Measurements from ENCODE around the gene COASY. TPM values are rescaled to one million over a fixed set of nuclear protein-coding genes. Genes with fewer than 3 reads are reported as not detected.
"Not testable (repeated sequence)": the region's sequence is repeated elsewhere in the genome, so short reads cannot be mapped to it uniquely, and the experiment has no call there.

The COASY gene
- total RNA-seq, 2 donors from 2014 or later: 52.6 to 80.5 TPM

DNA sequence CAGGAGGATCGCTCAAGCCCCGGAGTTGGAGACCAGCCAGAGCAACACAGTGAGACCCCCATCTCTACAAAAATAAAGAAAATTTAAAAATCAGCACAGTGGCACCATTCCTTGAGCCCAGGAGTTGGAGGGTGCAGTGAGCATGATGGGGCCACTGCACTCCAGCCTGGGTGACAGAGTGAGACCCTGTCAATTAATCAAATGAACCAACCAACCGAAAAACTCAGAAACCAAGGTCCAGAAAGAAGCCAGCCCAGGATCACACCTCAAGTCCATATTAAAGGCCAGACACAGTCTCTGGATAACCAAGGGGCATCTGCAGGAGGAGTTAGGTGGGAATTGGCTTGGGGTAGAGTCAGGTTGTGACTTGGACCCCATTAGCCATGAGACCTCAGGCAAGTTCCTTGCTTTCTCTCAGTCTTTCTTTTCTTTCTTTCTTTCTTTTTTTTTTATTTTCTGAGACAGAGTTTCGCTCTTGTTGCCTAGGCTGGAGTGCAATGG lies 6.8 kb upstream of the COASY start:
- Histone ChIP-seq H3K4me3 (peak overlapping the region; percentile 62 to 82), H3K27ac (peak overlapping the region; percentile 80 to 84), H3K27me3 (replicated peaks; ENCODE audit: insufficient read depth) (no peaks in the 10 kb centered on the region), H3K4me1 (replicated peaks) (peaks cover 5% of the 10 kb centered on the region), H3K9me3 (no peaks in the 10 kb centered on the region), H3K36me3 (no peaks in the 10 kb centered on the region)
- WGBS: 26% methylated on average over 4 of the region's 4 CpGs
- TF ChIP-seq POLR2A (IDR thresholded peaks at IDR 0.05) (no peak), POLR2AphosphoS5 (IDR thresholded peaks at IDR 0.05) (no peak)
- TF ChIP-seq, protein P1, sequence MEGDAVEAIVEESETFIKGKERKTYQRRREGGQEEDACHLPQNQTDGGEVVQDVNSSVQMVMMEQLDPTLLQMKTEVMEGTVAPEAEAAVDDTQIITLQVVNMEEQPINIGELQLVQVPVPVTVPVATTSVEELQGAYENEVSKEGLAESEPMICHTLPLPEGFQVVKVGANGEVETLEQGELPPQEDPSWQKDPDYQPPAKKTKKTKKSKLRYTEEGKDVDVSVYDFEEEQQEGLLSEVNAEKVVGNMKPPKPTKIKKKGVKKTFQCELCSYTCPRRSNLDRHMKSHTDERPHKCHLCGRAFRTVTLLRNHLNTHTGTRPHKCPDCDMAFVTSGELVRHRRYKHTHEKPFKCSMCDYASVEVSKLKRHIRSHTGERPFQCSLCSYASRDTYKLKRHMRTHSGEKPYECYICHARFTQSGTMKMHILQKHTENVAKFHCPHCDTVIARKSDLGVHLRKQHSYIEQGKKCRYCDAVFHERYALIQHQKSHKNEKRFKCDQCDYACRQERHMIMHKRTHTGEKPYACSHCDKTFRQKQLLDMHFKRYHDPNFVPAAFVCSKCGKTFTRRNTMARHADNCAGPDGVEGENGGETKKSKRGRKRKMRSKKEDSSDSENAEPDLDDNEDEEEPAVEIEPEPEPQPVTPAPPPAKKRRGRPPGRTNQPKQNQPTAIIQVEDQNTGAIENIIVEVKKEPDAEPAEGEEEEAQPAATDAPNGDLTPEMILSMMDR (IDR thresholded peaks at IDR 0.05): no peak
- no peak for DNase-seq (ENCODE audit: low spot score)
- intact Hi-C loops (cut with DNase I): no loop called here

DNA sequence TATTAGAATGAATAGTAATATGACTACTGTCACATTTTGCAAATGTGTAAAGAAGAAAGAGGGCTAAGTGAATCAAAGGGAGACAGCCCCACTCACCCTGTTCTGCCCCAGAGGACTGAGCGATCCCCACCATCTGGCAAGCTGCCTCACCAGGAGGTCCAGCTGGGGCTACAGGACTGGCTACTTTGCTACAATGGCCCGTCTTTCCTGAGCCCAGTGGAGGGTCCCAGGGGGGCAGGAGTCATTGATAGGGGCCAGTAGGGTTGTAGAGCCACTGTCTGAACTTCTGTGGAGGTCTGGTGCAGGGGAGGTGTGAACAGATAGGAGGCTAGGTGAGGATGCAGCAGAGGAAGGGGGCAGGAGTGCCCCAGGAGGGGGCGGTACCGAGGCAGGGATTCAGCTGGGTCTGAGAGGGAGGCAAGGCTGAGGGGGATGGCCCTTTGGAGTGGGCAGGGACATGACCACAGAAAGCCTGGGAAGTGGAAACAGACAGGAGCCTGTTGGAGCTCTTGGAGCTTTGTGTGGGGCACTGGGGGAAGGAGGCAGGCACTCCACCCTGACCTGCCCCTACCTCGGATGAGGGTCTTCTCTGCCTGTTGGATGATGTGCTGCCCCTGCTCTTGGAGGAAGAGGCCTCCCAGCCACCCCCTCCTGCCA lies 5.9 kb upstream of the COASY start:
- H3K27ac ChIP-seq; H3K4me1 ChIP-seq (replicated peaks); H3K9me3 ChIP-seq; H3K36me3 ChIP-seq; H3K27me3 ChIP-seq (replicated peaks; ENCODE audit: insufficient read depth); DNase-seq (ENCODE audit: low spot score); H3K4me3 ChIP-seq; intact Hi-C loops (cut with DNase I): not testable (repeated sequence)
- WGBS: 61% methylated on average over 5 of the region's 5 CpGs

DNA sequence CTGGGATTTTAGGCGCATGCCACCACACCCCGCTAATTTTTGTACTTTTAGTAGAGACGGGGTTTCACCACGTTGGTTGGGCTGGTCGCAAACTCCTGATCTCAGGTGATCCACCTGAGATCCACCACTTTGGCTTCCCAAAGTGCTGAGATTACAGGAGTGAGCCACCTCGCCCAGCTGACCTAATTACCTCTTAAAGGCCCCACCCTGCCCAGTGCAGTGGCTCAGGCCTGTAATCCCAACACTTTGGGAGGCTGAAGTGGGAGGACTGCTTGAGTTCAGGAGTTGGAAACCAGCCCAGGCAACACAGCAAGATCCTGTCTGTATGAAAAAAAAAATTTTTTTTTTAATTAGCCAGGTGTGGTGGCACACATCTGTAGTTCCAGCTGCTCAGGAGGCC lies 2.9 kb upstream of the COASY start:
- DNase-seq (ENCODE audit: low spot score): no peak
- 76% methylated on average over 6 of the region's 6 CpGs for WGBS
- no peak for TF ChIP-seq POLR2A (IDR thresholded peaks at IDR 0.05)
- no peak for TF ChIP-seq POLR2AphosphoS5 (IDR thresholded peaks at IDR 0.05)
- TF ChIP-seq, protein P1 (IDR thresholded peaks at IDR 0.05): no peak
- no peak overlapping the region for H3K4me3 ChIP-seq
- intact Hi-C loops (cut with DNase I): no loop called here
- H3K36me3 ChIP-seq: no peaks in the 10 kb centered on the region
- peaks cover 13% of the 10 kb centered on the region for H3K4me1 ChIP-seq (replicated peaks)
- H3K27ac ChIP-seq: no peak overlapping the region
- H3K27me3 ChIP-seq (replicated peaks; ENCODE audit: insufficient read depth): no peaks in the 10 kb centered on the region
- H3K9me3 ChIP-seq: no peaks in the 10 kb centered on the region

DNA sequence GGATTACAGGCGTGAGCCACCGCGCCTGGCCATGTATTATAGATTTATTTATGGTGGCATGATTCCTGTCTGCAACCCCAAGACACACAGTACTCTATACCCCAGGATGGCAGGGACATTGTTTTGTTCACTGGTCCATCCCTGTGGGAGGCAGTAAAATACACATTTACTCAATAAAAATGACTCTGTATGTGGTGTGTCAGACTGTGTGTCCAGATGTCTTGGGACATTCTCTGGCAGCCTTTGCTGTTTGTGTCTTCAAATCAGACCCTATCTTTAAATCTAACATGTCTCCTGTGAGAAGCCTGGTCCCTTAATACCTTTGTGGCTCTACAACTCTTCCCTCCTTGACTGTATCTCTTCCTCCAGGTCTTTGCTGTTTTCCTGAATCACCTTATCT lies 1.7 kb upstream of the COASY start:
- Histone ChIP-seq H3K27ac (no peak overlapping the region), H3K4me1 (replicated peaks) (peaks cover 13% of the 10 kb centered on the region), H3K27me3 (replicated peaks; ENCODE audit: insufficient read depth) (no peaks in the 10 kb centered on the region), H3K36me3 (peaks cover 0 to 5% of the 10 kb centered on the region in 2 donors), H3K4me3 (no peak overlapping the region), H3K9me3 (no peaks in the 10 kb centered on the region)
- intact Hi-C loops (cut with DNase I): no loop called here
- WGBS: 87% methylated on average over 3 of the region's 3 CpGs
- no peak for DNase-seq (ENCODE audit: low spot score)
- TF ChIP-seq, protein P1 (IDR thresholded peaks at IDR 0.05): no peak
- TF ChIP-seq POLR2AphosphoS5 (IDR thresholded peaks at IDR 0.05) (no peak), POLR2A (IDR thresholded peaks at IDR 0.05) (no peak)

DNA sequence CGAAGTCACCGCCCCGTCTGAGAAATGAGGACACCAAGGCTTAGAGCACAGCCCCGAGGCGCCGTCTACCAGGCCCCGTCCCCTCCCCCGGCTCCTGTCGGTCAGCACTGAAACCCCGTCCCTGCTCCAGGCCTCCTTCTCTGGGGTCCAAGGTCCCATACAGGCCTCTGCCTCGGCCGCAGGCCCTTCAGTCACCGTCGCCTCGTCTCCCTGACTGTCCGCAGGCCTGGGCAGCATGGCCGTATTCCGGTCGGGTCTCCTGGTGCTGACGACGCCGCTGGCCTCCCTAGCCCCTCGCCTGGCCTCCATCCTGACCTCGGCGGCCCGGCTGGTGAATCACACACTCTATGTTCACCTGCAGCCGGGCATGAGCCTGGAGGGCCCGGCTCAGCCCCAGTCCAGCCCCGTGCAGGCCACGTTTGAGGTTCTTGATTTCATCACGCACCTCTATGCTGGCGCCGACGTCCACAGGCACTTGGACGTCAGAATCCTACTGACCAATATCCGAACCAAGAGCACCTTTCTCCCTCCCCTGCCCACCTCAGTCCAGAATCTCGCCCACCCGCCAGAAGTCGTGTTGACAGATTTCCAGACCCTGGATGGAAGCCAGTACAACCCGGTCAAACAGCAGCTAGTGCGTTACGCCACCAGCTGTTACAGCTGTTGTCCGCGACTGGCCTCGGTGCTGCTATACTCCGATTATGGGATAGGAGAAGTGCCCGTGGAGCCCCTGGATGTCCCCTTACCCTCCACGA lies 617 bp downstream of the COASY start:
- peak overlapping the region; percentile 73 to 82 for H3K4me3 ChIP-seq
- peaks cover 20% of the 10 kb centered on the region for H3K4me1 ChIP-seq (replicated peaks)
- no peaks in the 10 kb centered on the region for H3K9me3 ChIP-seq
- no peaks in the 10 kb centered on the region for H3K27me3 ChIP-seq (replicated peaks; ENCODE audit: insufficient read depth)
- intact Hi-C loops (cut with DNase I): no loop called here
- H3K36me3 ChIP-seq: peaks cover 0 to 8% of the 10 kb centered on the region in 2 donors
- DNase-seq (ENCODE audit: low spot score): no peak
- H3K27ac ChIP-seq: peak overlapping the region; percentile 77 to 79
- 5% methylated on average over 47 of the region's 48 CpGs for WGBS
- TF ChIP-seq POLR2A (IDR thresholded peaks at IDR 0.05) (no peak), POLR2AphosphoS5 (IDR thresholded peaks at IDR 0.05) (no peak)
- TF ChIP-seq, protein P1 (IDR thresholded peaks at IDR 0.05): no peak

Data from prostate gland (tissue), 2 donors.